HG03066 (cell line): ENCODE data around the gene C5orf63.
A peak's percentile ranks its signal among the peaks of the same experiment; 100 is the strongest.
"Not testable (repeated sequence)": the region's sequence is repeated elsewhere in the genome, so short reads cannot be mapped to it uniquely, and the experiment has no call there.

Experiments
- ATAC-seq: cut with Tn5 transposase; IDR thresholded peaks from one replicate; pipeline ENCODE4 v1.9.1; 2021; ENCODE audit warnings: low read depth; ENCODE audit not compliant: unreplicated experiment

The C5orf63 gene

DNA sequence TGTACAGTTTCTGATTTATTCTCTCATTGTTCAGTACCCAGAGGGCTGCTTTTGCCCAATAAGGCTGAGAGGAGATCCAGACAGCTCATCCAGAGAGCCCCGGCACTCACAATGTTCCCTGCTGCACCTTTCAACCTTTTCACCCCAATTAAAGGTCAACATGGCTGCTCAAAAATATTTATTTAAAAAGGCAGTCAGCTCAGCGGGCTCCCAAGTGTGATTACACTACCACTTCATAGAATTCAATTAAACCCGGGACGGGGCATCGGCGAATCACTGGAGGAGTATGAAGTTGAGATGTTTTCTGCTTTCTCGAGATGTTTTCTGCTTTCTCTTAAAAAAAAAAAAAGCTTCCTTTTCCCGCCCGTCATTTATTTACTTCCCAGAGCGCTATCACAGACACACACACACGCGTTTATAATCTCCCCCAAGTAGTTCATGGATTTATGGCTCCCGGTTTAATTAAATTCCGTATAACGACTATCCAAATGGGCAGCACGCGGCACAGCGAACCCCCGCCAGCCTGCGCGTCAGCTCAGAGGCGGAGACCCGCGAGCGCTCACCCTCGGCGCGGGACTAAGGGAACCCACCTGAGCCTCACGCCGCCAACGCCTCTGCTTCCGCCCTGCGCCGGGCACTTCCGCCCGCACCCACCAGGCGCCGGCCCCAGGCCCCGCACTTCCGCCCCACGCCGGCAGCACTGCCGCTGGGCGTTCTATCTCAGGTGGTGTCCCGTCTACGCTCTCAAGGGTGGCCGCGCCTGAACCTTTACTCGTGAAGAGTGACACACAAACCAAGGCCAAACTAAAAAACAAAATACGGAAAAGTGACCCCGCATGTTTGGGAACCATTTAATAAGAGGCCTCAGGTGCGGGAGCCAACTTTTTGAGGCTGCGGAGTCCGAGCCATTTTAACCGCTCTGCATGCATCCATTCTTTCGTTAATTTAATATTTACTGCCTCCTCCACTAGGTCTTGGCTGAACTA lies at the start of gene C5orf63:
Gene C5orf63 (minus strand): TSS at position 642 of the 986 bp plus-strand sequence. CDS start 14,507 bp downstream, outside the sequence.
- peak; percentile 99 for ATAC-seq

DNA sequence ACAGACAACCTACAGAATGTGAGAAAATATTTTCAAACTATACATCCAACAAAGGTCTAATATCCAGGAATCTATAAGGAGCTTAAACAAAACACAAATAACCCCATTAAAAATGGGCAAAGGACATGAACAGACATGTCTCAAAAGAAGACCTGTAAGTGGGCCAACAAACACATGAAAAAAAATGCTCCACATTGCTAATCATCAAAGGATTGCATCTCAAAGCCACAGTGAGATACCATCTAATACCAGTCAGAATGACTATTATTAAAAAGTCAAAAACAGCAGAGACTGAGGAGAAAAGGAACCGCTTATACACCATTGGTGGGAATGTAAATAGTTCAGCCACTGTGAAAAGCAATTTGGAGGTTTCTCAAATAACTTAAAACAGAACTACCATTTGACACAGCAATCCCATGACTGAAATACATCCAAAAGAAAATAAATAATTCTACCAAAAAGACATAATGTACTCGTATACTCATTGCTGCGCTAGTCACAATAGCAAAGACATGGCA lies 39.1 kb upstream of the C5orf63 start:
- ATAC-seq = no peak

DNA sequence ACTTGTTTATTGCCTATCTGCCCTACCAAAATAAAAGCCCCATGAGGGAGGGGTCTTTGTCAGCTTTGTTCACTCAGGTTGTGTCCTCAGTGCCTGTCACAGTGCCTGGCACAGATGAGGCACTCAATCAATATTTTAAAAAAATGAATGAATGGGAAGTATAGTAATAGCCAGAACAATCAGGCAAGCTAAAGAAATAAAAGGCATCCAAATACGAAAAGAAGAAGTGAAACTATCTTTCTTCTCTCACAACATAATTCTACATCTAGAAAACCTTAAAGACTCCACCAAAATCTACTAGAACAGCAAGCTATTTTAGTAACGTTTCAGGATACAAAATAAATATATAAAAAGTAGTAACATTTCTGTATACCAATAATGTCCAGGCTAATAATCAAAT lies 37.8 kb upstream of the C5orf63 start:
- peak; percentile 66 for ATAC-seq

DNA sequence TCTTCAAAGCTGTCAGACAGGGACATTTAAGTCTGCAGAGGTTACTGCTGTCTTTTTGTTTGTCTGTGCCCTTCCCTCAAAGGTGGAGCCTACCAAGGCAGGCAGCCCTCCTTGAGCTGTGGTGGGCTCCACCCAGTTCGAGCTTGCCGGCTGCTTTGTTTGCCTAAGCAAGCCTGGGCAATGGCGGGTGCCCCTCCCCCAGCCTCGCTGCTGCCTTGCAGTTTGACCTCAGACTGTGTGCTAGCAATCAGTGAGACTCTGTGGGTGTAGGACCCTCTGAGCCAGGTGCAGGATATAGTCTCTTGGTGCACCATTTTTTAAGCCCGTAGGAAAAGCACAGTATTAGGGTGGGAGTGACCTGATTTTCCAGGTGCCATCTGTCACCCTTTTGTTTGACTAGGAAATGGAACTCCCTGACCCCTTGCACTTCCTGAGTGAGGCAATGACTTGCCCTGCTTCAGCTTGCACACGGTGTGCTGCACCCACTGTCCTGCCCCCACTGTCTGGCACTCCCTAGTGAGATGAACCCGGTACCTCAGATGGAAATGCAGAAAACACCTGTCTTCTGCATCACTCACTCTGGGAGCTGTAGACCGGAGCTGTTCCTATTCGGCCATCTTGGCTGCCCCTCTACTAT lies 35.4 kb upstream of the C5orf63 start:
- ATAC-seq = not testable (repeated sequence)

DNA sequence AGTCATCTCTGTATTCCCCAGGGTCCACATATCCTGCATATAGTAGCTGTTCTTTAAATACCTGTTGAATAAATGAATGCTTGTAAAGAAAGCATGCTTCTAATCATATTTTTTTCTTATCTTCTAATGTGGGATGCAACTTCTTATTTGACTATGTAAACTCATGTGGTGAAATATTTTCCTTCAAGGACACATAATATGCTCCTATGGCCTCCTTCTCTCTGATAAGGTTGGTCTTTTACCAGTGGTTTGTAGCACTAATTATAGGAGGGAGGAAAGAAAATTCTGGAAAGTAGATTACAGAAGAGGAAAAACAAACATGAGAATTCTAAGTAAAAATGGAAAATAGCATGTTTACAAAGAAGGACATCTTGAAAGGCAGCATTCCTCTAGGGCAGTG lies 28.6 kb upstream of the C5orf63 start:
- ATAC-seq = no peak

- ATAC-seq = no peak
These were observed 28.2 kb upstream of the C5orf63 start for GRCh38 chr5:127101533-127101932.

DNA sequence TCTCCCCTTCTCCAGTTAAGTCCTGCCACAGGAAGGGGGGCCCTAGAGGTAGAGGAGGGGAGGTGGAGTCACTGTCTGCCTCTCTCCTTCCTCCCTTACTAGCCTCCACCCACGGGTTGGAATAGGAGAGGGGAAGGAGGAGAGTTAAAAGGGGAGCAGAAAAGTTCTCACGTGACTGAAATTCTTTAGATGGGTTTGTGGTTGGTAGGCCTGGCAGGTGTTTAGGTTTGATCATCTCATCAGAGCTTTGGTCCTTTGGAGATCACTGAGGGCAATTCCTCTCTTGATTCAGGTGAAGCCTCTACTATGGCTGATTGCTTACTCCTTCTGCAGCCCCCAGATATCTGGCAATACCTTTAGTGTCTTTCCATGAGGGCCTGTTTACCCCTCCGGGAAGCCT lies 24.9 kb upstream of the C5orf63 start:
- ATAC-seq = no peak

- no peak for ATAC-seq
These were observed 24.0 kb upstream of the C5orf63 start for GRCh38 chr5:127097278-127097677.

DNA sequence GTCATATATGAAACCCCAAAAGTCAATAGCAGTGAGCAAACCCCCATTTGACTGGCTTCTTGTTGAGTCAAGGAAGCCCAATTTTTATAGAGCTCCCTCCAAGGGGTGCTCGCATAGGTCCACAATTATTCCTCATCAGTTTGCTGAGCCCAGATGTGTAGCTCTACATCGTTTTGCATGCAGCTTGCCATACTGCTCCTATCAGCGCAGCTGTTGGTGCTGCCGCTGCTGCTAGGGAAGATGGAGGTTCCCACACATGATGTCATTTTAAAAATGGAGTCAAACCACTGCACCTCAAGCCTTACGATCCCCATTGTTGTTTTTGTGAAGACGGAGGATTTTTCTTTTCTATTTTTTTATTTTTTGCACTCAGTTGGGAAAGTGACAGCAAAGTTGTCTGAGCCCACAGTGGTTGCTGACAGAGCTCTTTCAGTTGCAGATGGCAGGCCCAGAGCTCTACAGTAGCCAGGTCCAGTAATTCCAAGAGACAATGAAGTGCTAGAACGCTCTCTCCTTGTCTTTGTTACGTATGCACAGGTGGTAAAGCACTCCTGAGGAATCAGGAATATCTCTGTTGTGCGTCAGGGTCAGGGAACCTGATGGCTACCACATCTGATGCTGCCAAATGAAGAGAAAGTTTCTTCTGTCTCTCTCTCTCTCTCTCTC lies 23.2 kb upstream of the C5orf63 start:
- ATAC-seq = no peak

DNA sequence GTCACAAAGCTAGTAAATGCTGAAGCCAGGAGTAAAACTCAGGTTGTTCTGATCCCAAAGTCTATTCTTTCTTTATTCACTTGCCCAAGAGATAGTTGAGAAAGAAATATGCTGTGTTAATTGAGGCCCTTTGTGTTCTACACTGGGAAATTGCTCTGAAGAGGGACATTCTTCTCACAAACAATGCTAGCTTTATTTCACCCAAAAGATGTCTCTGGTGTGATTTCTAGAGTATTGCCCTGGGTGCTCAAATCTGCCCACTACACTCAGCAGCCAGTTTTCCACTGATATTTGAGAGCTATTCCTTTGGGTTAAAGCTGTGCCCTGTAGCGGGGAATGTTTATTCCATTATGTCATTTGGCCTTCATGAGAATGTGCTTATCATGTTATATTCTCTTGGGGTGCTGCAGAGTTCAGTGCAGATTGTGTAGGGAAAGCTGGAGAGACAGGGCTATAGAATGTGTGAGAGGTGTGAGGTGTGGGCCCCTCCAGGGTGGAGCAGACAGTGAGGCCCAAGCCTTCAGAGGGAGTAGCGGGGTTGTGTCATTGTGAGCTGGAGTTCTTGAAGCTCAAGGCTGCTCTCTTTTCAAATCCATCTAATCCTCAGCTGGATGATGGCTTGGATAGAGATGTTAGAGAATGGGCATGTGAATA lies 21.0 kb upstream of the C5orf63 start:
- ATAC-seq = no peak

- ATAC-seq = no peak
These were observed 19.4 kb upstream of the C5orf63 start for GRCh38 chr5:127092690-127093089.

DNA sequence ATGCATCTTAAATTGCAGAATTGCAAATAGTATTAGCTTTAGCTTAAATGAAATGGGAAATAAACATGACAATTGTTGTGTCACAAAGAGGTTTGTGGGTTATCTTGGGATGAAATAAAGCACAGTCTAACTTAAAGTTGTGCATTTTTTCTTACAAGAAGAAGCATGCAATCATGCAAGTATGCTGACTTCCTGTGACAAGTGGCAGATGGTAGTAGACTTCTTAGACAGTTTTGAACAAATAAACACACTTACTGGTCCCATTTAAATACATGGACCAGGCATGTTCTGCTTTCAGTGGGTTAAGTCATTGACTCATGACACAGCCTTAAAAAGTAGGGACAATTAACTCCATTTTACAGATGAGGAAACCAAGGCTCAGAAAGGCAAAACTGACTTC lies 15.9 kb upstream of the C5orf63 start:
- ATAC-seq = no peak

GRCh38 chr5:127088251-127088650 lies 14.9 kb upstream of the C5orf63 start:
- no peak for ATAC-seq

- no peak for ATAC-seq
These were observed 13.3 kb upstream of the C5orf63 start for GRCh38 chr5:127086589-127086988.

- no peak for ATAC-seq
These were observed 12.5 kb upstream of the C5orf63 start for GRCh38 chr5:127085796-127086195.

DNA sequence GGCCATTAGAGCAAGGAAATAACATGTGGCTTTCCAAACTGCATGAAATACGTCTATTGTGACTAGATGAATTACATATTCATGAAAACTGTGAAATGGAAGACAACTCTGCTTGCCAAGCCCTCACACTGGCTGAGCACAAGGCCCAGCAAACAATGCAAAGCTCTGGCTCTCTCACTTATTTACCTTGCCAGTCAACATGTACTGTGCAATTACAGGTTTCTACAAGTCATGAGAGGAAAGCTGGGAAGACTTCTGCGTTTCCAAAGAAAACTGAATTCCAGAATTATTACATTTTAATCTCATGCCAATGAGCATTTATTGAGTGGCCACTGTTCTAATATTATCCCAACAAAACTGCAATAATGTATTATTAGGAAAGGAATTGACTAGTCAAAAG lies 12.1 kb upstream of the C5orf63 start:
- ATAC-seq = no peak

DNA sequence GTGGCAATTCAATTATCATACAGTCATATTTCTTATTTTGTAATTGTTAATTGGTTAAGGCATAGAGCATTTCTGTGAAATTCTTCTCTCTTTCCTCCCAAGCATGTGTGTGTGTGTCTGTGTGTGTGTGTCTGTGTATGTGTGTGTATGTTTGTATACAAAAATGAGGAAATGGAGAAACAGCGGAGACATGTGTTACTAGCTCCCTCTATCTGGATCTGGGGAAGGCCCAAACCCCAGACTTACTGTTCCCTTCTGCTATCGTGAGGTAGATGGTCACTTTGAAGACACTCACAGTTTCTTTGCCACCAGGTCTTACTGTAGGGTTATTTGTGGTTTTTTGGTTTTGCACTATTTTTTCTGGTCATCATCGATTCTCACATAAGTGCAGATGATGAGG lies 11.4 kb upstream of the C5orf63 start:
- no peak for ATAC-seq

- ATAC-seq = no peak
These were observed 10.4 kb upstream of the C5orf63 start for GRCh38 chr5:127083711-127084110.

GRCh38 chr5:127079994-127080491 lies 6.7 kb upstream of the C5orf63 start:
- no peak for ATAC-seq

GRCh38 chr5:127077366-127077765 lies 4.1 kb upstream of the C5orf63 start:
- ATAC-seq = no peak
